ENCODE measurements around the gene TCIRG1. TPM values are rescaled to one million over a fixed set of nuclear protein-coding genes. Genes with fewer than 3 reads are reported as not detected.

Gene TCIRG1
- total and polyA plus RNA-seq, 2 of the 13 experiments (the other 11 are each of a cell fraction or from before 2014, with no cell fraction given): 48.0 to 69.6 TPM

DNA sequence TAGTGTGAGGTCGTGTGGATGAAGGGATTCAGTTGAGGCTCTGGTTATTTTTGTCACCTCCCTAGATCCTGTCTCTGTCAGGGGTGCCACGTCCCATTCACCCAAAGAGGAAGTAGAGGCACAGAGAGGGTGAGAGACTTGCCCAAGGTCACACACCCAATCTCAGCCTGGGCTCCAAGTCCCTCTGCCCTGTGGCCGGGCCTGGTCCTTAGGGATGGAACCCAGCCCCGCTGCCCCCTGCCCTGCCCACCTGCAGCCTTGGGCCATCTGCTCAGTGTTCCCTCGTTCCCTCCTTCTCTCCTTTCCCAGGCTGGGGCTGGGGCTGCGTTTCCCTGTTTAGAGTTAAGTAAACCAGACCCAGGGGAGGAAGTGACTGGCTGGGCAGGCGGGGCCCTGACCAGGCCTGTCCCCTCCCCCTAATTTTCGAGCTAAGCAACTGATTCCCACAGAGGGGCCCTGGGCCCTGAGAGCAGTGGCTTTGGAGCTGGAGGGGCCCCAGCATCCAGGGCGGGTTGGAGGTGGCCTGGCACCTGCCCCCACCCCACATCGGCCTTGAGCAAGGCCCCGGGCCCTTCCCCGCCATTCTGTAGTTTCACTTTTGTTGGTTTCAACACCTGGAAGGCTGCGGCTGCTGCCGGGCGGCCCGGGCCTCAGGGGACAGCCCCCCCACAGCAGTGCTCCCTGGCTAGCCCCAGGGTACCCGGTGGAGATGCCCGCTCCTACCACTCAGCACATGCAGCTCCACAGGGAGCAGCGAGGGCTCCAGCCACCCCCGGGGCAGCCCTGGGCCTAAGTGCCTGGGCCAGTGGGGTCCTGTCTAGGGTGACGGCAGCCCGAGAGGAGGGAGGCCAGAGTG lies 1.5 kb downstream of the TCIRG1 start (continued):
- TF ChIP-seq KDM4B (CRISPR knock-in tag; IDR thresholded peaks at IDR 0.05) (no peak), SMARCE1 (IDR thresholded peaks at IDR 0.05; ENCODE audit: borderline replicate concordance) (no peak), REPIN1 (CRISPR knock-in tag; IDR thresholded peaks at IDR 0.05; ENCODE audit: borderline replicate concordance, low read depth) (0 out of 2 replicates have a peak, but pooled peaks have one; percentile 16), ZNF382 (CRISPR knock-in tag; IDR thresholded peaks at IDR 0.05; ENCODE audit: borderline replicate concordance) (no peak), ATM (IDR thresholded peaks at IDR 0.05; ENCODE audit: borderline replicate concordance) (no peak), HNF1B (CRISPR knock-in tag; IDR thresholded peaks at IDR 0.05) (peak; percentile 33), ERF (CRISPR knock-in tag; IDR thresholded peaks at IDR 0.05) (peak; percentile 30), ZNF124 (CRISPR knock-in tag; IDR thresholded peaks at IDR 0.05) (no peak), SNAI1 (CRISPR knock-in tag; IDR thresholded peaks at IDR 0.05; ENCODE audit: borderline replicate concordance) (no peak), SRY (CRISPR knock-in tag; IDR thresholded peaks at IDR 0.05) (no peak), ZNF674 (CRISPR knock-in tag; IDR thresholded peaks at IDR 0.05; ENCODE audit: low read depth) (no peak), ELF3 (CRISPR knock-in tag; IDR thresholded peaks at IDR 0.05) (peak; percentile 68; the same call in 1 of the 2 replicates), MEF2D (CRISPR knock-in tag; IDR thresholded peaks at IDR 0.05) (0 out of 2 replicates have a peak, but pooled peaks have one; percentile 54), GZF1 (CRISPR knock-in tag; IDR thresholded peaks at IDR 0.05) (no peak), AGO1 (IDR thresholded peaks at IDR 0.05; ENCODE audit: low read depth, low read length, poor library complexity, severe bottlenecking) (no peak), ZNF468 (CRISPR knock-in tag; IDR thresholded peaks at IDR 0.05) (no peak), ZNF460 (CRISPR knock-in tag; IDR thresholded peaks at IDR 0.05; ENCODE audit: borderline replicate concordance) (no peak)
- TF ChIP-seq, protein P1, sequence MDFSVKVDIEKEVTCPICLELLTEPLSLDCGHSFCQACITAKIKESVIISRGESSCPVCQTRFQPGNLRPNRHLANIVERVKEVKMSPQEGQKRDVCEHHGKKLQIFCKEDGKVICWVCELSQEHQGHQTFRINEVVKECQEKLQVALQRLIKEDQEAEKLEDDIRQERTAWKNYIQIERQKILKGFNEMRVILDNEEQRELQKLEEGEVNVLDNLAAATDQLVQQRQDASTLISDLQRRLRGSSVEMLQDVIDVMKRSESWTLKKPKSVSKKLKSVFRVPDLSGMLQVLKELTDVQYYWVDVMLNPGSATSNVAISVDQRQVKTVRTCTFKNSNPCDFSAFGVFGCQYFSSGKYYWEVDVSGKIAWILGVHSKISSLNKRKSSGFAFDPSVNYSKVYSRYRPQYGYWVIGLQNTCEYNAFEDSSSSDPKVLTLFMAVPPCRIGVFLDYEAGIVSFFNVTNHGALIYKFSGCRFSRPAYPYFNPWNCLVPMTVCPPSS (IDR thresholded peaks at IDR 0.05): no peak
- TF ChIP-seq, protein P2, sequence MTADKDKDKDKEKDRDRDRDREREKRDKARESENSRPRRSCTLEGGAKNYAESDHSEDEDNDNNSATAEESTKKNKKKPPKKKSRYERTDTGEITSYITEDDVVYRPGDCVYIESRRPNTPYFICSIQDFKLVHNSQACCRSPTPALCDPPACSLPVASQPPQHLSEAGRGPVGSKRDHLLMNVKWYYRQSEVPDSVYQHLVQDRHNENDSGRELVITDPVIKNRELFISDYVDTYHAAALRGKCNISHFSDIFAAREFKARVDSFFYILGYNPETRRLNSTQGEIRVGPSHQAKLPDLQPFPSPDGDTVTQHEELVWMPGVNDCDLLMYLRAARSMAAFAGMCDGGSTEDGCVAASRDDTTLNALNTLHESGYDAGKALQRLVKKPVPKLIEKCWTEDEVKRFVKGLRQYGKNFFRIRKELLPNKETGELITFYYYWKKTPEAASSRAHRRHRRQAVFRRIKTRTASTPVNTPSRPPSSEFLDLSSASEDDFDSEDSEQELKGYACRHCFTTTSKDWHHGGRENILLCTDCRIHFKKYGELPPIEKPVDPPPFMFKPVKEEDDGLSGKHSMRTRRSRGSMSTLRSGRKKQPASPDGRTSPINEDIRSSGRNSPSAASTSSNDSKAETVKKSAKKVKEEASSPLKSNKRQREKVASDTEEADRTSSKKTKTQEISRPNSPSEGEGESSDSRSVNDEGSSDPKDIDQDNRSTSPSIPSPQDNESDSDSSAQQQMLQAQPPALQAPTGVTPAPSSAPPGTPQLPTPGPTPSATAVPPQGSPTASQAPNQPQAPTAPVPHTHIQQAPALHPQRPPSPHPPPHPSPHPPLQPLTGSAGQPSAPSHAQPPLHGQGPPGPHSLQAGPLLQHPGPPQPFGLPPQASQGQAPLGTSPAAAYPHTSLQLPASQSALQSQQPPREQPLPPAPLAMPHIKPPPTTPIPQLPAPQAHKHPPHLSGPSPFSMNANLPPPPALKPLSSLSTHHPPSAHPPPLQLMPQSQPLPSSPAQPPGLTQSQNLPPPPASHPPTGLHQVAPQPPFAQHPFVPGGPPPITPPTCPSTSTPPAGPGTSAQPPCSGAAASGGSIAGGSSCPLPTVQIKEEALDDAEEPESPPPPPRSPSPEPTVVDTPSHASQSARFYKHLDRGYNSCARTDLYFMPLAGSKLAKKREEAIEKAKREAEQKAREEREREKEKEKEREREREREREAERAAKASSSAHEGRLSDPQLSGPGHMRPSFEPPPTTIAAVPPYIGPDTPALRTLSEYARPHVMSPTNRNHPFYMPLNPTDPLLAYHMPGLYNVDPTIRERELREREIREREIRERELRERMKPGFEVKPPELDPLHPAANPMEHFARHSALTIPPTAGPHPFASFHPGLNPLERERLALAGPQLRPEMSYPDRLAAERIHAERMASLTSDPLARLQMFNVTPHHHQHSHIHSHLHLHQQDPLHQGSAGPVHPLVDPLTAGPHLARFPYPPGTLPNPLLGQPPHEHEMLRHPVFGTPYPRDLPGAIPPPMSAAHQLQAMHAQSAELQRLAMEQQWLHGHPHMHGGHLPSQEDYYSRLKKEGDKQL (CRISPR knock-in tag; IDR thresholded peaks at IDR 0.05; ENCODE audit: low read depth): no peak
- TF ChIP-seq, protein P3, sequence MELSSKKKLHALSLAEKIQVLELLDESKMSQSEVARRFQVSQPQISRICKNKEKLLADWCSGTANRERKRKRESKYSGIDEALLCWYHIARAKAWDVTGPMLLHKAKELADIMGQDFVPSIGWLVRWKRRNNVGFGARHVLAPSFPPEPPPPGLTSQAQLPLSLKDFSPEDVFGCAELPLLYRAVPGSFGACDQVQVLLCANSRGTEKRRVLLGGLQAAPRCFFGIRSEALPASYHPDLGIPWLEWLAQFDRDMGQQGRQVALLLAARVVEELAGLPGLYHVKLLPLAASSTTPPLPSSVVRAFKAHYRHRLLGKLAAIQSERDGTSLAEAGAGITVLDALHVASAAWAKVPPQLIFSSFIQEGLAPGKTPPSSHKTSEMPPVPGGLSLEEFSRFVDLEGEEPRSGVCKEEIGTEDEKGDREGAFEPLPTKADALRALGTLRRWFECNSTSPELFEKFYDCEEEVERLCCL (CRISPR knock-in tag; IDR thresholded peaks at IDR 0.05; ENCODE audit: borderline replicate concordance): no peak

Measured in HepG2 (cell line).